OCI-LY1 (cell line): ENCODE measurements around the gene FBXO4.

Source experiments
- EZH2 ChIP-seq: fragments of 200-600 bp; sonication (generic), shearing (Covaris generic); IDR thresholded peaks from 2 replicates; pipeline ENCODE4 v1.8.0; 2017; ENCODE audit warnings: borderline replicate concordance, mixed run types, mild to moderate bottlenecking, antibody characterized with exemption, low read length, moderate library complexity, mixed read lengths
- TF ChIP-seq, protein P1 (sequence below): fragments of 200-600 bp; sonication (generic), shearing (Covaris generic); IDR thresholded peaks from 2 replicates; pipeline ENCODE4 v1.5.1; 2017; ENCODE audit warnings: mild to moderate bottlenecking, antibody characterized with exemption, low read length, moderate library complexity, mixed read lengths

DNA sequence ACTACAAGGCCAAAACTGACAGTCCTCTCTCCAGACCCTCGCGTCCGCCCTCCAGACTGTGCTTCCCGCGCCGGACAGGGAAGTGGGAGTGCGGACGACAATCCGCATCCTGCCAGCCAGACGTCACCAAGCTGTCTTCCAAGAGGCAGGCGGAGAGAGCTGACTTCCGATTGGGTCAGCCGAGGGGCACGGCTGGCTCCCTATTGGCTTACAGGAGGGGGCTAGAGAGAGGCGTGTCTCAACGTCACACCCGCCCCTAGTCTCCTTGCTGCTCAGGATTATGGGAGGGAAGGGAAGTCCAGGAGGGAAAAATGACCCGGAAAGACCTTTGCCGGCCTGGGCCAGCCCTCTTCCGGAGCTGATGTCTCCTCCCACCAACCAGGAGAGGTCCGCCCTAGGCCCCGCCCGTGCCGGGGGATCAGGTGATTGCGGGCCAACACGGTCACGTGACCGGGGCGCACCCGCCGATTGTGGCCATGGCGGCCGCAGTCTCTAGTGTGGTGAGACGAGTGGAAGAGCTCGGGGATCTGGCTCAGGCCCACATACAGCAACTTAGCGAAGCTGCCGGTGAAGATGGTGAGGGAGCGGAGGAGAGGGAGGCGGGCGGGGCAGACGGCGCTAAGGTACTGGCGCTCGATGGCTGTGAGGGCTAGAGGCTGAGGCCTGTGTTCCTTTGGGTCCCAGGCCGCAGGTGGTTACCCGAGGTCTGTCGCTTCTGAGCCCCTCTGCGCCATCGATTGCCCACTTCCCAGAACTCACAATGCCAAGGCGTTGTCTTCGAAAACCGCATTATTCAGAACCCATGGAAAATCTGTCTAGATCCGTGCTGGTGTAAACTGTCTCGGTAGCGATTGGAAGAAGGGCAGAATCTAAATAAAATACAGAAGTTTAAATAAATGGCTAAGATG is 20.9 kb upstream of the FBXO4 start, which contains the start of gene RIMOC1:
- TF ChIP-seq, protein P1, sequence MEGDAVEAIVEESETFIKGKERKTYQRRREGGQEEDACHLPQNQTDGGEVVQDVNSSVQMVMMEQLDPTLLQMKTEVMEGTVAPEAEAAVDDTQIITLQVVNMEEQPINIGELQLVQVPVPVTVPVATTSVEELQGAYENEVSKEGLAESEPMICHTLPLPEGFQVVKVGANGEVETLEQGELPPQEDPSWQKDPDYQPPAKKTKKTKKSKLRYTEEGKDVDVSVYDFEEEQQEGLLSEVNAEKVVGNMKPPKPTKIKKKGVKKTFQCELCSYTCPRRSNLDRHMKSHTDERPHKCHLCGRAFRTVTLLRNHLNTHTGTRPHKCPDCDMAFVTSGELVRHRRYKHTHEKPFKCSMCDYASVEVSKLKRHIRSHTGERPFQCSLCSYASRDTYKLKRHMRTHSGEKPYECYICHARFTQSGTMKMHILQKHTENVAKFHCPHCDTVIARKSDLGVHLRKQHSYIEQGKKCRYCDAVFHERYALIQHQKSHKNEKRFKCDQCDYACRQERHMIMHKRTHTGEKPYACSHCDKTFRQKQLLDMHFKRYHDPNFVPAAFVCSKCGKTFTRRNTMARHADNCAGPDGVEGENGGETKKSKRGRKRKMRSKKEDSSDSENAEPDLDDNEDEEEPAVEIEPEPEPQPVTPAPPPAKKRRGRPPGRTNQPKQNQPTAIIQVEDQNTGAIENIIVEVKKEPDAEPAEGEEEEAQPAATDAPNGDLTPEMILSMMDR, result no peak
- TF ChIP-seq EZH2, result no peak
